Measurements from ENCODE around the gene FAM156B.
"Not testable (repeated sequence)": the region's sequence is repeated elsewhere in the genome, so short reads cannot be mapped to it uniquely, and the experiment has no call there.

The FAM156B gene

GRCh38 chrX:52948265-52948664, 51.1 kb downstream of the FAM156B start:
- not testable (repeated sequence) for H3K36me3 ChIP-seq (ENCODE audit: control insufficient read depth, insufficient read depth, low read length); H3K4me1 ChIP-seq (ENCODE audit: control insufficient read depth, insufficient read depth, low read length, poor library complexity, severe bottlenecking); H3K4me3 ChIP-seq (ENCODE audit: insufficient read depth, low read depth, low read length, poor library complexity, severe bottlenecking); H3K9me3 ChIP-seq (ENCODE audit: control insufficient read depth, low read length); H3K27ac ChIP-seq (ENCODE audit: insufficient read depth, low read length, poor library complexity, severe bottlenecking); DNase-seq; H3K27me3 ChIP-seq (replicated peaks; ENCODE audit: control insufficient read depth, insufficient read depth, low read length, poor library complexity, severe bottlenecking)

GRCh38 chrX:52949325-52949724, 52.2 kb downstream of the FAM156B start:
- H3K27ac ChIP-seq (ENCODE audit: insufficient read depth, low read length, poor library complexity, severe bottlenecking); H3K4me1 ChIP-seq (ENCODE audit: control insufficient read depth, insufficient read depth, low read length, poor library complexity, severe bottlenecking); H3K36me3 ChIP-seq (ENCODE audit: control insufficient read depth, insufficient read depth, low read length); DNase-seq; H3K27me3 ChIP-seq (replicated peaks; ENCODE audit: control insufficient read depth, insufficient read depth, low read length, poor library complexity, severe bottlenecking); H3K9me3 ChIP-seq (ENCODE audit: control insufficient read depth, low read length); H3K4me3 ChIP-seq (ENCODE audit: insufficient read depth, low read depth, low read length, poor library complexity, severe bottlenecking): not testable (repeated sequence)

- not testable (repeated sequence) for H3K4me1 ChIP-seq (ENCODE audit: control insufficient read depth, insufficient read depth, low read length, poor library complexity, severe bottlenecking); H3K27ac ChIP-seq (ENCODE audit: insufficient read depth, low read length, poor library complexity, severe bottlenecking); H3K4me3 ChIP-seq (ENCODE audit: insufficient read depth, low read depth, low read length, poor library complexity, severe bottlenecking); H3K27me3 ChIP-seq (replicated peaks; ENCODE audit: control insufficient read depth, insufficient read depth, low read length, poor library complexity, severe bottlenecking); H3K36me3 ChIP-seq (ENCODE audit: control insufficient read depth, insufficient read depth, low read length); DNase-seq; H3K9me3 ChIP-seq (ENCODE audit: control insufficient read depth, low read length)
These were observed 52.8 kb downstream of the FAM156B start for GRCh38 chrX:52949884-52950283.

All from effector memory CD4-positive, alpha-beta T cell (primary cell).